ENCODE measurements around the gene LIF.

LIF gene

DNA sequence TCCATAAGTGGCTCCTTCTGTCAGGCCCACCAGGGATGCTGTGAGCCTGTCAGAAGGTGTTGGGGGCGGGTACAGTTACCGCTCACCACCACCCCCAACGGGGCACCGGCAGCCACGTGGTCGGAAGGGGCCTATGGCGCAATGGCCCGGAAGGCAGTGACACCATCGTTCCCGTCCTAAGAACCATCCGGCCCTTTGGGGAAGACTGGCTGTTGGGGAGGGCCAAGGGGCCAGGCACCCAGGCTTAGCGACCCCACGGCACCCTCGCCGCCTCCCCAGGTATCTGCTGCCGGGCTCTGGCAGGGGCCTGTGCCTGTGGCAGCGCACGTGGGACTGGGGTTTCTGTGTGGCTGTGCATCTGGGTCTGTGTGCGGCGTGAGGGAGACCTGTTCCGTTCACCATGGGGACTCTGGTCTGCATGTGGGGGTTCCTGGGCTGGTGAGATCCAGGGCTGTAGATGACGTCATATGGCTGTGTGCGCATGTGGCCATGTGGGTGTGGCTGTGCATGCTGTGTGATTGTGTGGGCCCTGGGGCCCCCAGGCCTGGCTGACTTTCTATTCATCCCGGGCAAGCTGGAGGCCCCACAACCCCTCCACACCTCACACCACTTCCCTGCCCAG, 19.4 kb upstream of the LIF start:
- Histone ChIP-seq H3K36me3 (peaks cover 25% of the 10 kb centered on the region), H3K4me1 (ENCODE audit: control insufficient read depth in 1 of 2, insufficient read depth in 1 of 2, low read depth in 1 of 2, low read length in 1 of 2) (peaks cover 90 to 98% of the 10 kb centered on the region in 2 experiments), H3K27ac (peak overlapping the region; percentile 100), H3K27me3 (no peaks in the 10 kb centered on the region), H3K4me3 (ENCODE audit: low read depth in 1 of 2, low read length in 1 of 2) (peak overlapping the region; percentile 96 to 99), H3K9me3 (no peaks in the 10 kb centered on the region)
- peak; percentile 36 for TF ChIP-seq CTCF (IDR thresholded peaks at IDR 0.05)

DNA sequence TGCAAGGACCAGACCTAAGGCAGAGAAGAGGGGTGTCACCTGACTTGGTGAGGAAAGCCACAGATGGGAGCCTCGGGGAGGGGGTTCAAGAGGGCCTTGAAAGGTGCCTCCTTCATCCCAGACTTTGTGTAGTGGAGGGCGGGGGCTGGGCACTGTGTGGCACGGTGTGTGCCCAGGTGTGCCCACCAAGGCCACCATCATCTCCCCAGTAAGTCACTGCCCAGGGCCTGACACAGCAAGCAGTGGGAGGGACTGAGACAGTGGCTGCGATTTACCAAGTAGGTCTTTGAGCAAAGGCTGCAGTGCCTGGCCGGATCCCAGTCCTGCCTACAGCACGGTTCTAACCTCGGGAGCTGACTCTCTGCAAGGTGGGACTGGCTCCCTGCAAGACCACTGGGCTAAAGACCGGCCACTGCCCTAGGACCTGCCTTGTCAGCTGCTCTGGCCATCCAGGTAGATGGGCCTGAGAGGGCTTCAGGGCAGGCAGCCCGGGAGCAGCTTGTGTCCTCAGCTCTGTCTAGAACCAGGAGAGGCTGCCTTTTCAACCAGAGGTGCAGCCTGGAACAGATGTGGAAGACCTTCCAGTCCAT, 18.7 kb upstream of the LIF start:
- Histone ChIP-seq H3K27ac (peak overlapping the region; percentile 100), H3K9me3 (no peaks in the 10 kb centered on the region), H3K36me3 (peaks cover 25% of the 10 kb centered on the region), H3K27me3 (no peaks in the 10 kb centered on the region), H3K4me1 (ENCODE audit: control insufficient read depth in 1 of 2, insufficient read depth in 1 of 2, low read depth in 1 of 2, low read length in 1 of 2) (peaks cover 90 to 98% of the 10 kb centered on the region in 2 experiments), H3K4me3 (ENCODE audit: low read depth in 1 of 2, low read length in 1 of 2) (peak overlapping the region; percentile 96 to 99)
- no peak for TF ChIP-seq CTCF (IDR thresholded peaks at IDR 0.05)

GRCh38 chr22:30263883-30264282, 17.3 kb upstream of the LIF start:
- TF ChIP-seq CTCF (IDR thresholded peaks at IDR 0.05) = no peak
- Histone ChIP-seq H3K27me3 (no peaks in the 10 kb centered on the region), H3K4me3 (ENCODE audit: low read depth in 1 of 2, low read length in 1 of 2) (peak overlapping the region; percentile 96 to 99), H3K36me3 (peaks cover 23% of the 10 kb centered on the region), H3K9me3 (no peaks in the 10 kb centered on the region), H3K4me1 (ENCODE audit: control insufficient read depth in 1 of 2, insufficient read depth in 1 of 2, low read depth in 1 of 2, low read length in 1 of 2) (peaks cover 76 to 87% of the 10 kb centered on the region in 2 experiments), H3K27ac (peak overlapping the region; percentile 100)

GRCh38 chr22:30262917-30263741, 16.6 kb upstream of the LIF start:
- Histone ChIP-seq H3K9me3 (no peaks in the 10 kb centered on the region), H3K36me3 (peaks cover 20% of the 10 kb centered on the region), H3K27ac (peak overlapping the region; percentile 100), H3K27me3 (no peaks in the 10 kb centered on the region), H3K4me3 (ENCODE audit: low read depth in 1 of 2, low read length in 1 of 2) (peak overlapping the region; percentile 96 to 99), H3K4me1 (ENCODE audit: control insufficient read depth in 1 of 2, insufficient read depth in 1 of 2, low read depth in 1 of 2, low read length in 1 of 2) (peaks cover 75 to 87% of the 10 kb centered on the region in 2 experiments)
- peak; percentile 94 for TF ChIP-seq CTCF (IDR thresholded peaks at IDR 0.05)

DNA sequence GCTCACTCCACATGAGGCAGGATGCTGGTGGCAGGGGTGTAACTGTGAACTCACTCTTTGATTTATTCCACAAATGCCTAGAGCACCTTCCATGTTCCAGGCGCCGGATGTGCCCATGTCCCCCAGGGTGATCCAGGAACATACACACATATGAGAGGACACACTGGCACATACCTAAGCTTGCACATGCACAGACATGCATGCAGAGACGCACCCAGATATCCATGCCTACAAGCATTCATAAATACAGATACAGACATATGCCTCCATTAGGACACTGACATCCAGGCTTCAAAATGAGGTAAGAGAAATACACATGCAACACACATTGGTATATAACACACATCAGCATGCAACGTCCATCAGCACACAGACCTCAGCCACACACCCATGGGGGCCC, 15.6 kb upstream of the LIF start:
- peaks cover 67 to 84% of the 10 kb centered on the region in 2 experiments for H3K4me1 ChIP-seq (ENCODE audit: control insufficient read depth in 1 of 2, insufficient read depth in 1 of 2, low read depth in 1 of 2, low read length in 1 of 2)

More for the DNA sequence above, 15.6 kb upstream of the LIF start:
- Histone ChIP-seq H3K9me3 (no peaks in the 10 kb centered on the region), H3K4me3 (ENCODE audit: low read depth in 1 of 2, low read length in 1 of 2) (peak overlapping the region; percentile 96 to 99), H3K27me3 (no peaks in the 10 kb centered on the region), H3K36me3 (peaks cover 20% of the 10 kb centered on the region), H3K27ac (peak overlapping the region; percentile 100)
- TF ChIP-seq CTCF (IDR thresholded peaks at IDR 0.05) = no peak

Data from neutrophil (primary cell).